Loucy (cell line): ENCODE data around the gene C8A.

Source experiments
- H2AFZ ChIP-seq: fragments of 200-600 bp; sonication (generic); 2 replicates; pipeline ENCODE4 v1.6.0; 2016; ENCODE audit warnings: antibody characterized with exemption, mild to moderate bottlenecking, low read length, moderate library complexity
- H3F3A ChIP-seq: fragments of 200-600 bp; 2 replicates; pipeline ENCODE4 v1.6.0; 2016; ENCODE audit warnings: antibody characterized with exemption, low read depth, mild to moderate bottlenecking
- H3K27me3 ChIP-seq: fragments of 200-600 bp; sonication (generic); 2 replicates; pipeline ENCODE4 v1.6.1; 2014; ENCODE audit warnings: low read length, mild to moderate bottlenecking; ENCODE audit not compliant: insufficient read depth, poor library complexity, severe bottlenecking
- H3K36me3 ChIP-seq: fragments of 200-600 bp; sonication (generic); 2 replicates; pipeline ENCODE4 v1.6.1; 2016; ENCODE audit warnings: low read length; ENCODE audit not compliant: insufficient read depth
- H3K4me1 ChIP-seq: fragments of 200-600 bp; sonication (generic); 2 replicates; pipeline ENCODE4 v1.5.1; 2014; ENCODE audit warnings: low read length, mild to moderate bottlenecking; ENCODE audit not compliant: insufficient read depth, poor library complexity, severe bottlenecking
- H3K4me2 ChIP-seq: fragments of 200-600 bp; sonication (generic); 2 replicates; pipeline ENCODE4 v1.6.0; 2014; ENCODE audit warnings: antibody characterized with exemption, low read length, low read depth, mild to moderate bottlenecking; ENCODE audit not compliant: poor library complexity, severe bottlenecking
- H3K4me3 ChIP-seq: fragments of 200-600 bp; sonication (generic); 2 replicates; pipeline ENCODE4 v1.5.1; 2014; ENCODE audit warnings: low read length, mild to moderate bottlenecking, mixed read lengths; ENCODE audit not compliant: poor library complexity, severe bottlenecking
- H3K79me2 ChIP-seq: fragments of 200-600 bp; sonication (generic); 2 replicates; pipeline ENCODE4 v1.6.1; 2014; ENCODE audit warnings: low read length; ENCODE audit not compliant: insufficient read depth
- H3K9ac ChIP-seq: fragments of 200-600 bp; sonication (generic); 2 replicates; pipeline ENCODE4 v1.6.0; 2014; ENCODE audit warnings: mild to moderate bottlenecking, low read depth, low read length, moderate library complexity; ENCODE audit not compliant: poor library complexity, severe bottlenecking
- H3K9me2 ChIP-seq: fragments of 200-600 bp; sonication (generic); replicated peaks from 2 replicates; pipeline ENCODE4 v1.6.1; 2016; ENCODE audit warnings: low read depth, low read length, mixed read lengths
- H3K9me3 ChIP-seq: fragments of 200-600 bp; sonication (generic); 2 replicates; pipeline ENCODE4 v1.6.1; 2014; ENCODE audit warnings: mild to moderate bottlenecking, antibody characterized with exemption, low read length, low read depth; ENCODE audit not compliant: insufficient read depth
- H4K20me1 ChIP-seq: fragments of 200-600 bp; sonication (generic); 2 replicates; pipeline ENCODE4 v1.6.0; 2014; ENCODE audit warnings: antibody characterized with exemption, low read length, mild to moderate bottlenecking; ENCODE audit not compliant: insufficient read depth, poor library complexity, severe bottlenecking
- EZH2phosphoT487 ChIP-seq: fragments of 200-600 bp; IDR thresholded peaks from 2 replicates; pipeline ENCODE4 v1.6.1; 2018; ENCODE audit warnings: antibody characterized with exemption, mild to moderate bottlenecking, moderate library complexity, borderline replicate concordance
- TF ChIP-seq, protein P1 (sequence below): fragments of 200-600 bp; sonication (generic); conservative IDR thresholded peaks from 2 replicates; pipeline ENCODE4 v1.5.1; 2014; ENCODE audit warnings: mild to moderate bottlenecking, antibody characterized with exemption, low read length

C8A gene

DNA sequence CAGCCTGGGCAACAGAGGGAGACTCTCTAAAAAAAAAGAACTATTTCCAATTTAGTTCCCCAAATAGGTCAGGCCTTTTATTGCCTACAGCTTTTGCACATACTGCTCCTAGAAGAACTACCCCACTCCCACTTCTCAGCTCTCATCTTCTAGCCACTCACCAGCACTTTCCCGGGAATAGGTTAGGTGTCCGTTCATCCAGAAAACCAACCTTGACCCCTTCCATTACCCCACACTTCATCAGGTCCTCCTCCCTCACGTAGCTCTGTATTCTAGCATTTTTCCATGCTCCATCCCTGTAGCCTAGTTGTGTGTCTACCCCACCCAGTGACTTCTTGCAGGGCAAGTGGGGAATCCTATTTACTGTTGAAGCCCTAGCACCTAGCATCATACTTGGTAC is 68.6 kb downstream of the C8A start:
- Histone ChIP-seq H3K4me2 (no peak overlapping the region), H3K79me2 (no peaks in the 10 kb centered on the region), H4K20me1 (no peaks in the 10 kb centered on the region), H3K4me3 (no peak overlapping the region), H3K9ac (no peak overlapping the region), H3K4me1 (no peaks in the 10 kb centered on the region), H2AFZ (no peak overlapping the region), H3F3A (no peaks in the 10 kb centered on the region), H3K27me3 (no peaks in the 10 kb centered on the region), H3K9me3 (no peaks in the 10 kb centered on the region), H3K9me2 (no peaks in the 10 kb centered on the region), H3K36me3 (no peaks in the 10 kb centered on the region)
- TF ChIP-seq, protein P1, sequence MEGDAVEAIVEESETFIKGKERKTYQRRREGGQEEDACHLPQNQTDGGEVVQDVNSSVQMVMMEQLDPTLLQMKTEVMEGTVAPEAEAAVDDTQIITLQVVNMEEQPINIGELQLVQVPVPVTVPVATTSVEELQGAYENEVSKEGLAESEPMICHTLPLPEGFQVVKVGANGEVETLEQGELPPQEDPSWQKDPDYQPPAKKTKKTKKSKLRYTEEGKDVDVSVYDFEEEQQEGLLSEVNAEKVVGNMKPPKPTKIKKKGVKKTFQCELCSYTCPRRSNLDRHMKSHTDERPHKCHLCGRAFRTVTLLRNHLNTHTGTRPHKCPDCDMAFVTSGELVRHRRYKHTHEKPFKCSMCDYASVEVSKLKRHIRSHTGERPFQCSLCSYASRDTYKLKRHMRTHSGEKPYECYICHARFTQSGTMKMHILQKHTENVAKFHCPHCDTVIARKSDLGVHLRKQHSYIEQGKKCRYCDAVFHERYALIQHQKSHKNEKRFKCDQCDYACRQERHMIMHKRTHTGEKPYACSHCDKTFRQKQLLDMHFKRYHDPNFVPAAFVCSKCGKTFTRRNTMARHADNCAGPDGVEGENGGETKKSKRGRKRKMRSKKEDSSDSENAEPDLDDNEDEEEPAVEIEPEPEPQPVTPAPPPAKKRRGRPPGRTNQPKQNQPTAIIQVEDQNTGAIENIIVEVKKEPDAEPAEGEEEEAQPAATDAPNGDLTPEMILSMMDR = no peak
- TF ChIP-seq EZH2phosphoT487 = no peak

DNA sequence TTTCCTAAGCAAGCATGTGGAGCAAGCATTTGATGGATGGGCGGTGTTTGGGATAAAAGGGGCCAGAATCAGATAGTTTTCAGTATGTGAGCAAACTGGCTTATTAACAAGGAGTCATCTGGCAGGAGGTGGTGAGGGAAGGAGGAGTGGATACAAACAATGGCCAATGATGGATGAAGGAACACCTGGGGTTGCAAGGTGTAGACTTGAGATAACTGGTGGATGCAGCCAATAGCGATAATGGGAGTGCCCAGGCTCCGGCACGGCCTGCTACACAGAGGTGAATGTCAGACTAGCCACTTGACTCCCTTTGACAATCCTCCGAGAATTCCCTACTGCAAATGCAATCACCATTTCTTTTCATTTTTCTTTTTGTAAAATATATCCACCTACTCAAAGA is 69.5 kb downstream of the C8A start:
- H3K9me3 ChIP-seq = no peaks in the 10 kb centered on the region
- H3K4me1 ChIP-seq = no peaks in the 10 kb centered on the region

DNA sequence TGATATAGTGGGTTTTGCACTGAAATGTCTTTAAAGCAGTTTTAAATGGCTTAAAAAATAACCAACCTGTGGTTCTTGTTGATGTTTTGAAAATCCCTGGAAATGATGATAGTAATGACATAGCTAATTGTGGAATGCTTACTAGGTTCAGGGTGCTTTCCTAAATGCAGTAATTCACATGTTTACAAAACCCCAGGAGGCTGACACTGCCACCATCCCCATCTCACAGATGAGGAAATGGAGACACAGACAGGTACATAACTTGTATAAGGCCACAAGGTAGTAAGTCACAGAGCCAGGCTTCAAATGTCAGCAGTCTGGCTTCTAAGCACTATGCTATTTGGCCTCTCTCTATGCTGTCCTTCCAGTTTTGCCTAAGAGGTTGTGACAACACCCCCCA is 70.6 kb downstream of the C8A start:
- Histone ChIP-seq H3K27me3 (no peaks in the 10 kb centered on the region), H3K4me3 (no peak overlapping the region), H3K36me3 (no peaks in the 10 kb centered on the region), H3K79me2 (no peaks in the 10 kb centered on the region), H2AFZ (no peak overlapping the region), H4K20me1 (no peaks in the 10 kb centered on the region), H3F3A (no peaks in the 10 kb centered on the region), H3K4me2 (no peak overlapping the region), H3K9ac (no peak overlapping the region), H3K9me2 (no peaks in the 10 kb centered on the region), H3K9me3 (no peaks in the 10 kb centered on the region), H3K4me1 (no peaks in the 10 kb centered on the region)
- TF ChIP-seq, protein P1 = no peak
- no peak for TF ChIP-seq EZH2phosphoT487

More for the DNA sequence above, 69.5 kb downstream of the C8A start:
- no peaks in the 10 kb centered on the region for H3K9me2 ChIP-seq
- H3K4me2 ChIP-seq = no peak overlapping the region
- no peak overlapping the region for H2AFZ ChIP-seq
- no peaks in the 10 kb centered on the region for H3F3A ChIP-seq
- no peaks in the 10 kb centered on the region for H3K36me3 ChIP-seq
- no peaks in the 10 kb centered on the region for H3K79me2 ChIP-seq
- H3K4me3 ChIP-seq = no peak overlapping the region
- TF ChIP-seq, protein P1 = no peak
- no peak for TF ChIP-seq EZH2phosphoT487
- no peaks in the 10 kb centered on the region for H4K20me1 ChIP-seq
- H3K9ac ChIP-seq = no peak overlapping the region
- no peaks in the 10 kb centered on the region for H3K27me3 ChIP-seq
